Uterus (tissue), 2 donors: Measurements from ENCODE around the gene PMEPA1.

Source experiments
- CTCF ChIP-seq, 4 experiments: fragments of 200-600 bp in 2 of 4; fragments of 450-650 bp in 2 of 4; sonication (generic) in 2 of 4; IDR thresholded peaks; one replicate each; pipeline ENCODE4 v1.5.1; 2016 to 2019; ENCODE audit warnings: antibody characterized with exemption in 4 of 4, mild to moderate bottlenecking in 2 of 4, moderate library complexity in 1 of 4
- POLR2A ChIP-seq, 2 donors: fragments of 450-650 bp; IDR thresholded peaks; one replicate each; pipeline ENCODE4 v1.6.1; 2016; ENCODE audit warnings: antibody characterized with exemption in 2 of 2, mild to moderate bottlenecking in 1 of 2, moderate library complexity in 1 of 2

- TF ChIP-seq CTCF (IDR thresholded peaks at IDR 0.05) (no peak), POLR2A (IDR thresholded peaks at IDR 0.05) (no peak)
Observed at GRCh38 chr20:57638173-57638894, 71.5 kb downstream of the PMEPA1 start.
